GM12878 (cell line): Measurements from ENCODE around the gene PDGFA. TPM values are rescaled to one million over a fixed set of nuclear protein-coding genes. Genes with fewer than 3 reads are reported as not detected.

Source experiments
- ATAC-seq: fragments of 200-7000 bp; cut with Tn5 transposase; 3 replicates; pipeline ENCODE4 v1.9.1; 2020; ENCODE audit warnings: mild to moderate bottlenecking, moderate library complexity
- BruUV-seq: library from RNA; stranded (reverse); fragments of 400-500 nt; replicated peaks from 2 replicates; lab custom pipeline; 2021; lab: Mats Ljungman, UMichigan
- CTCF ChIA-PET: fragments of 300-600 bp; sonication (Branson Sonifier 250); formaldehyde crosslinking; extraction: SDS; loops from one replicate; lab custom pipeline; 2021; ENCODE audit warnings: inconsistent platforms; lab: Yijun Ruan, JAX
- POLR2A ChIA-PET: fragments of 350-600 bp; formaldehyde crosslinking; extraction: SDS; loops from one replicate; lab custom pipeline; 2021; ENCODE audit warnings: inconsistent platforms; lab: Charles Lee
- RAD21 ChIA-PET: fragments of 300-600 bp; sonication (Branson Sonifier 250); formaldehyde crosslinking; loops from one replicate; lab custom pipeline; 2023; ENCODE audit warnings: antibody characterized with exemption; ENCODE audit not compliant: unreplicated experiment; lab: Charles Lee
- SMC1A ChIA-PET: fragments of 300-600 bp; sonication (Branson Sonifier 250); formaldehyde crosslinking; loops from one replicate; lab custom pipeline; 2023; ENCODE audit not compliant: unreplicated experiment, uncharacterized antibody; lab: Charles Lee
- DNase-seq: peaks from one replicate; pipeline ENCODE4 v3.0.0-alpha.2; 2011; ENCODE audit warnings: low read depth, low spot score
- FAIRE-seq: peaks from 3 replicates; lab custom pipeline; 2011; peaks lifted over from hg19 to GRCh38; lab: Jason Lieb, UNC
- H2AFZ ChIP-seq: 2 replicates; pipeline ENCODE4 v1.6.0; 2011; ENCODE audit warnings: low read depth, low read length, control low read depth; ENCODE audit not compliant: control insufficient read depth
- H3K27ac ChIP-seq: 2 replicates; pipeline ENCODE4 v1.5.1; 2011; ENCODE audit warnings: control low read depth; ENCODE audit not compliant: control insufficient read depth, insufficient read depth
- H3K27me3 ChIP-seq, 2 experiments: replicated peaks in 1 of 2; 2 replicates each; pipeline versions ENCODE4 v1.6.0 to v1.6.1; 2011; ENCODE audit warnings: low read length in 1 of 2; ENCODE audit not compliant: control insufficient read depth in 2 of 2, insufficient read depth in 2 of 2
- H3K36me3 ChIP-seq, 2 experiments: 2 replicates each; pipeline ENCODE4 v1.5.1; 2011; ENCODE audit warnings: low read length in 1 of 2; ENCODE audit not compliant: control insufficient read depth in 2 of 2, insufficient read depth in 2 of 2
- H3K4me1 ChIP-seq: 2 replicates; pipeline ENCODE4 v1.6.1; 2011; ENCODE audit warnings: mild to moderate bottlenecking, low read length, moderate library complexity, mixed read lengths; ENCODE audit not compliant: control insufficient read depth, insufficient read depth
- H3K4me2 ChIP-seq: 2 replicates; pipeline ENCODE4 v1.6.0; 2011; ENCODE audit warnings: control low read depth; ENCODE audit not compliant: control insufficient read depth, insufficient read depth
- H3K4me3 ChIP-seq: fragments of 200-600 bp; sonication (generic); 2 replicates; pipeline ENCODE4 v1.5.1; 2016
- H3K79me2 ChIP-seq: 2 replicates; pipeline ENCODE4 v1.6.0; 2011; ENCODE audit warnings: low read length; ENCODE audit not compliant: control insufficient read depth, insufficient read depth
- H3K9ac ChIP-seq: 2 replicates; pipeline ENCODE4 v1.8.0; 2011; ENCODE audit warnings: low read length, control low read depth, mixed read lengths; ENCODE audit not compliant: control insufficient read depth, insufficient read depth
- H3K9me3 ChIP-seq: replicated peaks from 3 replicates; pipeline ENCODE4 v1.5.1; 2011; ENCODE audit warnings: mild to moderate bottlenecking, low read length; ENCODE audit not compliant: control insufficient read depth, insufficient read depth
- H4K20me1 ChIP-seq: 2 replicates; pipeline ENCODE4 v1.6.0; 2011; ENCODE audit not compliant: control insufficient read depth, insufficient read depth
- BCLAF1 ChIP-seq: fragments of 450-650 bp; IDR thresholded peaks from 2 replicates; pipeline ENCODE4 v1.6.1; 2017; ENCODE audit warnings: antibody characterized with exemption, mild to moderate bottlenecking, moderate library complexity
- E2F4 ChIP-seq: IDR thresholded peaks from 2 replicates; pipeline ENCODE4 v1.6.1; 2012; ENCODE audit warnings: low read depth, low read length, improper control_type of control experiment
- ESRRA ChIP-seq: IDR thresholded peaks from 2 replicates; pipeline ENCODE4 v1.6.1; 2012; ENCODE audit warnings: mild to moderate bottlenecking, low read length, improper control_type of control experiment
- FOXM1 ChIP-seq: IDR thresholded peaks from 2 replicates; pipeline ENCODE4 v1.6.1; 2012; ENCODE audit warnings: low read depth, mild to moderate bottlenecking, inconsistent platforms, low read length, moderate library complexity
- HSF1 ChIP-seq: fragments of 150-350 bp; IDR thresholded peaks from 2 replicates; pipeline ENCODE4 v1.6.1; 2014; ENCODE audit warnings: mild to moderate bottlenecking, low read depth, low read length
- IKZF1 ChIP-seq: fragments of 450-650 bp; conservative IDR thresholded peaks from 2 replicates; pipeline ENCODE4 v1.6.1; 2017; ENCODE audit warnings: antibody characterized with exemption, mild to moderate bottlenecking
- IRF4 ChIP-seq: IDR thresholded peaks from 2 replicates; pipeline ENCODE4 v1.6.1; 2011; ENCODE audit warnings: low read depth, low read length
- NR2C2 ChIP-seq: IDR thresholded peaks from 2 replicates; pipeline ENCODE4 v1.6.1; 2011; ENCODE audit warnings: borderline replicate concordance, low read depth; ENCODE audit not compliant: control insufficient read depth, insufficient read length
- PRDM15 ChIP-seq: fragments of 450-650 bp; formaldehyde crosslinking; IDR thresholded peaks from 2 replicates; pipeline ENCODE4 v1.4.0; 2020; ENCODE audit warnings: mild to moderate bottlenecking, moderate library complexity
- RAD21 ChIP-seq: IDR thresholded peaks from 2 replicates; pipeline ENCODE4 v1.6.1; 2011; ENCODE audit warnings: mild to moderate bottlenecking, low read depth, low read length, moderate library complexity; ENCODE audit not compliant: insufficient read depth
- RELA ChIP-seq: fragments of 450-650 bp; IDR thresholded peaks from 2 replicates; pipeline ENCODE4 v1.8.0; 2014; ENCODE audit warnings: borderline replicate concordance; ENCODE audit not compliant: partially characterized antibody
- SMARCA5 ChIP-seq: fragments of 450-650 bp; IDR thresholded peaks from 2 replicates; pipeline ENCODE4 v1.6.1; 2017; ENCODE audit warnings: mild to moderate bottlenecking
- TBL1XR1 ChIP-seq: IDR thresholded peaks from 2 replicates; pipeline ENCODE4 v1.6.1; 2012; ENCODE audit warnings: low read depth, low read length, improper control_type of control experiment
- ZNF217 ChIP-seq: fragments of 450-650 bp; IDR thresholded peaks from 2 replicates; pipeline ENCODE4 v1.6.1; 2017; ENCODE audit warnings: antibody characterized with exemption, mild to moderate bottlenecking
- WGBS: methylation state at CpG from one replicate; pipeline ENCODE4 v1.1.6; 2016; ENCODE audit warnings: low lambda C conversion rate; ENCODE audit not compliant: insufficient replicate concordance, insufficient coverage; ENCODE audit errors: missing lambda C conversion rate; 5-methylcytosine and 5-hydroxymethylcytosine counted together
- in situ Hi-C: fragments of 300-500 bp; cut with MboI; formaldehyde crosslinking; loops from 9 replicates; pipeline ENCODE4 v1.14.3; 2018; ENCODE audit warnings: mixed read lengths
- intact Hi-C: fragments of 100-400 bp; cut with micrococcal nuclease; formaldehyde crosslinking; loops from one replicate; pipeline ENCODE4 v1.14.2; 2022; ENCODE audit not compliant: unreplicated experiment
- polyA plus RNA-seq, 11 experiments: library from polyadenylated mRNA; depleted of rRNA in 4 of 11; unstranded in 6 of 11; stranded (reverse) in 5 of 11; fragments of >200 nt; fragmentation: Nextera tagmentation in 4 of 11; fragmentation: Illumina TruSeq in 1 of 11; extraction: Ambion mirVana in 4 of 11; extraction: Trizol in 1 of 11; gene quantifications; 1 replicate in 1 of 11; 2 replicates in 10 of 11; pipeline versions ENCODE4 v1.2.1 to v1.2.3, GENCODE V29; 2011 to 2016; ENCODE audit warnings: inconsistent platforms in 2 of 11, missing spikeins in 2 of 11, low read depth in 1 of 11
- total RNA-seq, 4 experiments: library from RNA; depleted of rRNA in 3 of 4; stranded (reverse); fragments of >200 nt in 3 of 4; fragmentation: Illumina TruSeq in 1 of 4; extraction: Trizol in 1 of 4; gene quantifications; 2 replicates each; pipeline versions ENCODE4 v1.2.1 to v1.2.3, GENCODE V29; 2013 to 2021

PDGFA gene
- total and polyA plus RNA-seq, 10 of the 15 experiments (the other 5 are each of a cell fraction or from before 2014, with no cell fraction given): 2.5 to 10.0 (median 5.6) TPM

GRCh38 chr7:542131-542712 is 22.6 kb upstream of the PDGFA start:
- Histone ChIP-seq H3K4me3 (no peak overlapping the region), H3K36me3 (no peaks in the 10 kb centered on the region), H3K79me2 (no peaks in the 10 kb centered on the region), H3K9ac (no peak overlapping the region), H3K9me3 (no peaks in the 10 kb centered on the region), H3K27me3 (no peaks in the 10 kb centered on the region), H4K20me1 (no peaks in the 10 kb centered on the region), H3K4me2 (no peak overlapping the region), H3K4me1 (no peaks in the 10 kb centered on the region), H2AFZ (no peak overlapping the region), H3K27ac (no peak overlapping the region)
- BruUV-seq: no TSS peak
- CTCF ChIA-PET: no interaction called here
- 85% methylated on average over 27 of the region's 28 CpGs for WGBS
- ATAC-seq (no peak), DNase-seq (no peak), FAIRE-seq (no peak)
- SMC1A ChIA-PET: no interaction called here
- RAD21 ChIA-PET: no interaction called here
- in situ Hi-C loops: no loop called here
- intact Hi-C loops: no loop called here
- POLR2A ChIA-PET: interaction anchor here (0.7 kb wide), 1 partner anchor 47 kb away, joined by 3 read pairs; no protein-coding TSS in a partner anchor
- TF ChIP-seq IRF4: no peak
- TF ChIP-seq IKZF1: no peak
- no peak for TF ChIP-seq PRDM15 (CRISPR knock-in tag)
- no peak for TF ChIP-seq BCLAF1
- no peak for TF ChIP-seq RAD21
- no peak for TF ChIP-seq ZNF217
- no peak for TF ChIP-seq ESRRA
- no peak for TF ChIP-seq RELA
- no peak for TF ChIP-seq E2F4
- no peak for TF ChIP-seq TBL1XR1
- TF ChIP-seq HSF1: no peak
- no peak for TF ChIP-seq SMARCA5
- TF ChIP-seq NR2C2: no peak
- TF ChIP-seq FOXM1: no peak
